ENCODE results near the gene CYREN.

DNA sequence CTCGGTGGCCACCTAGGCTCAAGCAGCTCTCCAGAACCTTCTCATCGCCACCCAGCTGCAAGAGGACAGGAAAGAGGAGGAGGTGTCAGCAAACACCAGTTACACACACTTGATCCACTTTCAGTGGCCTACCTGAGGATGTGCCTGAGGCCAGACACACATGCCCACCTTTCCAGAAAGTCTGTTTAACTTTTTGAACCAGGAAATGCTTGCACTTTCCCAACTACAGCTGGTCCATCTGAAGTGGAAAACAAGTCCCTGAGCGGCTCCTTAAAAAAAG is 15.7 kb upstream of the CYREN start:
- TF ChIP-seq, protein P1, sequence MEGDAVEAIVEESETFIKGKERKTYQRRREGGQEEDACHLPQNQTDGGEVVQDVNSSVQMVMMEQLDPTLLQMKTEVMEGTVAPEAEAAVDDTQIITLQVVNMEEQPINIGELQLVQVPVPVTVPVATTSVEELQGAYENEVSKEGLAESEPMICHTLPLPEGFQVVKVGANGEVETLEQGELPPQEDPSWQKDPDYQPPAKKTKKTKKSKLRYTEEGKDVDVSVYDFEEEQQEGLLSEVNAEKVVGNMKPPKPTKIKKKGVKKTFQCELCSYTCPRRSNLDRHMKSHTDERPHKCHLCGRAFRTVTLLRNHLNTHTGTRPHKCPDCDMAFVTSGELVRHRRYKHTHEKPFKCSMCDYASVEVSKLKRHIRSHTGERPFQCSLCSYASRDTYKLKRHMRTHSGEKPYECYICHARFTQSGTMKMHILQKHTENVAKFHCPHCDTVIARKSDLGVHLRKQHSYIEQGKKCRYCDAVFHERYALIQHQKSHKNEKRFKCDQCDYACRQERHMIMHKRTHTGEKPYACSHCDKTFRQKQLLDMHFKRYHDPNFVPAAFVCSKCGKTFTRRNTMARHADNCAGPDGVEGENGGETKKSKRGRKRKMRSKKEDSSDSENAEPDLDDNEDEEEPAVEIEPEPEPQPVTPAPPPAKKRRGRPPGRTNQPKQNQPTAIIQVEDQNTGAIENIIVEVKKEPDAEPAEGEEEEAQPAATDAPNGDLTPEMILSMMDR (conservative IDR thresholded peaks at IDR 0.05; ENCODE audit: low read depth in 2 of 2) = no peak
- TF ChIP-seq NANOG (IDR thresholded peaks at IDR 0.05; ENCODE audit: borderline replicate concordance) = no peak
- no peak for TF ChIP-seq POLR2AphosphoS5 (IDR thresholded peaks at IDR 0.05; ENCODE audit: low read depth)
- TF ChIP-seq EZH2phosphoT487 (IDR thresholded peaks at IDR 0.05; ENCODE audit: unreplicated experiment) = no peak
- no peak for TF ChIP-seq JUNB (IDR thresholded peaks at IDR 0.05; ENCODE audit: unreplicated experiment)
- TF ChIP-seq, protein P2, sequence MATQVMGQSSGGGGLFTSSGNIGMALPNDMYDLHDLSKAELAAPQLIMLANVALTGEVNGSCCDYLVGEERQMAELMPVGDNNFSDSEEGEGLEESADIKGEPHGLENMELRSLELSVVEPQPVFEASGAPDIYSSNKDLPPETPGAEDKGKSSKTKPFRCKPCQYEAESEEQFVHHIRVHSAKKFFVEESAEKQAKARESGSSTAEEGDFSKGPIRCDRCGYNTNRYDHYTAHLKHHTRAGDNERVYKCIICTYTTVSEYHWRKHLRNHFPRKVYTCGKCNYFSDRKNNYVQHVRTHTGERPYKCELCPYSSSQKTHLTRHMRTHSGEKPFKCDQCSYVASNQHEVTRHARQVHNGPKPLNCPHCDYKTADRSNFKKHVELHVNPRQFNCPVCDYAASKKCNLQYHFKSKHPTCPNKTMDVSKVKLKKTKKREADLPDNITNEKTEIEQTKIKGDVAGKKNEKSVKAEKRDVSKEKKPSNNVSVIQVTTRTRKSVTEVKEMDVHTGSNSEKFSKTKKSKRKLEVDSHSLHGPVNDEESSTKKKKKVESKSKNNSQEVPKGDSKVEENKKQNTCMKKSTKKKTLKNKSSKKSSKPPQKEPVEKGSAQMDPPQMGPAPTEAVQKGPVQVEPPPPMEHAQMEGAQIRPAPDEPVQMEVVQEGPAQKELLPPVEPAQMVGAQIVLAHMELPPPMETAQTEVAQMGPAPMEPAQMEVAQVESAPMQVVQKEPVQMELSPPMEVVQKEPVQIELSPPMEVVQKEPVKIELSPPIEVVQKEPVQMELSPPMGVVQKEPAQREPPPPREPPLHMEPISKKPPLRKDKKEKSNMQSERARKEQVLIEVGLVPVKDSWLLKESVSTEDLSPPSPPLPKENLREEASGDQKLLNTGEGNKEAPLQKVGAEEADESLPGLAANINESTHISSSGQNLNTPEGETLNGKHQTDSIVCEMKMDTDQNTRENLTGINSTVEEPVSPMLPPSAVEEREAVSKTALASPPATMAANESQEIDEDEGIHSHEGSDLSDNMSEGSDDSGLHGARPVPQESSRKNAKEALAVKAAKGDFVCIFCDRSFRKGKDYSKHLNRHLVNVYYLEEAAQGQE (IDR thresholded peaks at IDR 0.05; ENCODE audit: unreplicated experiment) = no peak
- TF ChIP-seq ZNF114 (CRISPR knock-in tag; IDR thresholded peaks at IDR 0.05) = no peak
- TF ChIP-seq, protein P3, sequence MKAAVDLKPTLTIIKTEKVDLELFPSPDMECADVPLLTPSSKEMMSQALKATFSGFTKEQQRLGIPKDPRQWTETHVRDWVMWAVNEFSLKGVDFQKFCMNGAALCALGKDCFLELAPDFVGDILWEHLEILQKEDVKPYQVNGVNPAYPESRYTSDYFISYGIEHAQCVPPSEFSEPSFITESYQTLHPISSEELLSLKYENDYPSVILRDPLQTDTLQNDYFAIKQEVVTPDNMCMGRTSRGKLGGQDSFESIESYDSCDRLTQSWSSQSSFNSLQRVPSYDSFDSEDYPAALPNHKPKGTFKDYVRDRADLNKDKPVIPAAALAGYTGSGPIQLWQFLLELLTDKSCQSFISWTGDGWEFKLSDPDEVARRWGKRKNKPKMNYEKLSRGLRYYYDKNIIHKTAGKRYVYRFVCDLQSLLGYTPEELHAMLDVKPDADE (IDR thresholded peaks at IDR 0.05) = no peak
- no peak for TF ChIP-seq CREB1 (CRISPR knock-in tag; IDR thresholded peaks at IDR 0.05; ENCODE audit: low read depth)
- TF ChIP-seq EZH2 (IDR thresholded peaks at IDR 0.05; ENCODE audit: low read depth, unreplicated experiment) = no peak
- TF ChIP-seq ZNF331 (CRISPR knock-in tag; IDR thresholded peaks at IDR 0.05; ENCODE audit: low read depth) = no peak
- TF ChIP-seq STAT1 (IDR thresholded peaks at IDR 0.05; ENCODE audit: unreplicated experiment) = no peak
- TF ChIP-seq, protein P4, sequence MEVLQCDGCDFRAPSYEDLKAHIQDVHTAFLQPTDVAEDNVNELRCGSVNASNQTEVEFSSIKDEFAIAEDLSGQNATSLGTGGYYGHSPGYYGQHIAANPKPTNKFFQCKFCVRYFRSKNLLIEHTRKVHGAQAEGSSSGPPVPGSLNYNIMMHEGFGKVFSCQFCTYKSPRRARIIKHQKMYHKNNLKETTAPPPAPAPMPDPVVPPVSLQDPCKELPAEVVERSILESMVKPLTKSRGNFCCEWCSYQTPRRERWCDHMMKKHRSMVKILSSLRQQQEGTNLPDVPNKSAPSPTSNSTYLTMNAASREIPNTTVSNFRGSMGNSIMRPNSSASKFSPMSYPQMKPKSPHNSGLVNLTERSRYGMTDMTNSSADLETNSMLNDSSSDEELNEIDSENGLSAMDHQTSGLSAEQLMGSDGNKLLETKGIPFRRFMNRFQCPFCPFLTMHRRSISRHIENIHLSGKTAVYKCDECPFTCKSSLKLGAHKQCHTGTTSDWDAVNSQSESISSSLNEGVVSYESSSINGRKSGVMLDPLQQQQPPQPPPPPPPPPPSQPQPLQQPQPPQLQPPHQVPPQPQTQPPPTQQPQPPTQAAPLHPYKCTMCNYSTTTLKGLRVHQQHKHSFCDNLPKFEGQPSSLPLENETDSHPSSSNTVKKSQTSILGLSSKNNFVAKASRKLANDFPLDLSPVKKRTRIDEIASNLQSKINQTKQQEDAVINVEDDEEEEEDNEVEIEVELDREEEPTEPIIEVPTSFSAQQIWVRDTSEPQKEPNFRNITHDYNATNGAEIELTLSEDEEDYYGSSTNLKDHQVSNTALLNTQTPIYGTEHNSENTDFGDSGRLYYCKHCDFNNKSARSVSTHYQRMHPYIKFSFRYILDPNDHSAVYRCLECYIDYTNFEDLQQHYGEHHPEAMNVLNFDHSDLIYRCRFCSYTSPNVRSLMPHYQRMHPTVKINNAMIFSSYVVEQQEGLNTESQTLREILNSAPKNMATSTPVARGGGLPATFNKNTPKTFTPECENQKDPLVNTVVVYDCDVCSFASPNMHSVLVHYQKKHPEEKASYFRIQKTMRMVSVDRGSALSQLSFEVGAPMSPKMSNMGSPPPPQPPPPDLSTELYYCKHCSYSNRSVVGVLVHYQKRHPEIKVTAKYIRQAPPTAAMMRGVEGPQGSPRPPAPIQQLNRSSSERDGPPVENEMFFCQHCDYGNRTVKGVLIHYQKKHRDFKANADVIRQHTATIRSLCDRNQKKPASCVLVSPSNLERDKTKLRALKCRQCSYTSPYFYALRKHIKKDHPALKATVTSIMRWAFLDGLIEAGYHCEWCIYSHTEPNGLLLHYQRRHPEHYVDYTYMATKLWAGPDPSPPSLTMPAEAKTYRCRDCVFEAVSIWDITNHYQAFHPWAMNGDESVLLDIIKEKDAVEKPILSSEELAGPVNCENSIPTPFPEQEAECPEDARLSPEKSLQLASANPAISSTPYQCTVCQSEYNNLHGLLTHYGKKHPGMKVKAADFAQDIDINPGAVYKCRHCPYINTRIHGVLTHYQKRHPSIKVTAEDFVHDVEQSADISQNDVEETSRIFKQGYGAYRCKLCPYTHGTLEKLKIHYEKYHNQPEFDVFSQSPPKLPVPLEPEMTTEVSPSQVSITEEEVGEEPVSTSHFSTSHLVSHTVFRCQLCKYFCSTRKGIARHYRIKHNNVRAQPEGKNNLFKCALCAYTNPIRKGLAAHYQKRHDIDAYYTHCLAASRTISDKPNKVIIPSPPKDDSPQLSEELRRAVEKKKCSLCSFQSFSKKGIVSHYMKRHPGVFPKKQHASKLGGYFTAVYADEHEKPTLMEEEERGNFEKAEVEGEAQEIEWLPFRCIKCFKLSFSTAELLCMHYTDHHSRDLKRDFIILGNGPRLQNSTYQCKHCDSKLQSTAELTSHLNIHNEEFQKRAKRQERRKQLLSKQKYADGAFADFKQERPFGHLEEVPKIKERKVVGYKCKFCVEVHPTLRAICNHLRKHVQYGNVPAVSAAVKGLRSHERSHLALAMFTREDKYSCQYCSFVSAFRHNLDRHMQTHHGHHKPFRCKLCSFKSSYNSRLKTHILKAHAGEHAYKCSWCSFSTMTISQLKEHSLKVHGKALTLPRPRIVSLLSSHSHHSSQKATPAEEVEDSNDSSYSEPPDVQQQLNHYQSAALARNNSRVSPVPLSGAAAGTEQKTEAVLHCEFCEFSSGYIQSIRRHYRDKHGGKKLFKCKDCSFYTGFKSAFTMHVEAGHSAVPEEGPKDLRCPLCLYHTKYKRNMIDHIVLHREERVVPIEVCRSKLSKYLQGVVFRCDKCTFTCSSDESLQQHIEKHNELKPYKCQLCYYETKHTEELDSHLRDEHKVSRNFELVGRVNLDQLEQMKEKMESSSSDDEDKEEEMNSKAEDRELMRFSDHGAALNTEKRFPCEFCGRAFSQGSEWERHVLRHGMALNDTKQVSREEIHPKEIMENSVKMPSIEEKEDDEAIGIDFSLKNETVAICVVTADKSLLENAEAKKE (CRISPR knock-in tag; IDR thresholded peaks at IDR 0.05) = no peak
